Muscle of back (tissue), 13 donors: ENCODE results near the gene SLC22A8. TPM values are rescaled to one million over a fixed set of nuclear protein-coding genes. Genes with fewer than 3 reads are reported as not detected.
"Not testable (repeated sequence)": the region's sequence is repeated elsewhere in the genome, so short reads cannot be mapped to it uniquely, and the experiment has no call there.

Experiments used
- DNase-seq, 3 donors: peaks; one replicate each; pipeline versions ENCODE4 v3.0.0 to v3.0.0-alpha.2; 2013
- long read RNA-seq, 9 donors: transcript quantifications; one replicate each; lab custom pipeline, GENCODE V29; 2026
- polyA plus RNA-seq, 10 donors: library from polyadenylated mRNA; unstranded; fragments of 120-200 nt; gene quantifications; one replicate each; pipeline ENCODE4 v1.2.1, GENCODE V29; 2013; ENCODE audit not compliant: insufficient read length in 10 of 10

The SLC22A8 gene, protein sequence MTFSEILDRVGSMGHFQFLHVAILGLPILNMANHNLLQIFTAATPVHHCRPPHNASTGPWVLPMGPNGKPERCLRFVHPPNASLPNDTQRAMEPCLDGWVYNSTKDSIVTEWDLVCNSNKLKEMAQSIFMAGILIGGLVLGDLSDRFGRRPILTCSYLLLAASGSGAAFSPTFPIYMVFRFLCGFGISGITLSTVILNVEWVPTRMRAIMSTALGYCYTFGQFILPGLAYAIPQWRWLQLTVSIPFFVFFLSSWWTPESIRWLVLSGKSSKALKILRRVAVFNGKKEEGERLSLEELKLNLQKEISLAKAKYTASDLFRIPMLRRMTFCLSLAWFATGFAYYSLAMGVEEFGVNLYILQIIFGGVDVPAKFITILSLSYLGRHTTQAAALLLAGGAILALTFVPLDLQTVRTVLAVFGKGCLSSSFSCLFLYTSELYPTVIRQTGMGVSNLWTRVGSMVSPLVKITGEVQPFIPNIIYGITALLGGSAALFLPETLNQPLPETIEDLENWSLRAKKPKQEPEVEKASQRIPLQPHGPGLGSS
- polyA plus RNA-seq, result under 1 TPM in 1 of 10 donors, not detected in 9; 0.18 TPM
- long read RNA-seq, donor 1, result 0 reads
- long read RNA-seq, donor 2, result 0 reads
- long read RNA-seq, donor 3, result 0 reads
- long read RNA-seq, donor 4, result 0 reads
- long read RNA-seq, donor 5, partial matches to known transcripts, result 0 of 1 reads
- long read RNA-seq, donor 5, other reads (novel, unspliced or antisense), result 0 of 1 reads
- long read RNA-seq, donor 6, result 0 reads
- long read RNA-seq, donor 7, result 0 reads
- long read RNA-seq, donor 8, result 0 reads
- long read RNA-seq, donor 9, result 0 reads

GRCh38 chr11:63015521-63016215 lies at the start of gene SLC22A8:
Gene SLC22A8 (minus strand): TSS chr11:63015841. CDS start chr11:63014958, 883 bp downstream.
- peak in 1 of 3 donors; percentile 18 for DNase-seq

- DNase-seq, result not testable (repeated sequence)
Measured at GRCh38 chr11:63046203-63046602, 30.6 kb upstream of the SLC22A8 start.

DNA sequence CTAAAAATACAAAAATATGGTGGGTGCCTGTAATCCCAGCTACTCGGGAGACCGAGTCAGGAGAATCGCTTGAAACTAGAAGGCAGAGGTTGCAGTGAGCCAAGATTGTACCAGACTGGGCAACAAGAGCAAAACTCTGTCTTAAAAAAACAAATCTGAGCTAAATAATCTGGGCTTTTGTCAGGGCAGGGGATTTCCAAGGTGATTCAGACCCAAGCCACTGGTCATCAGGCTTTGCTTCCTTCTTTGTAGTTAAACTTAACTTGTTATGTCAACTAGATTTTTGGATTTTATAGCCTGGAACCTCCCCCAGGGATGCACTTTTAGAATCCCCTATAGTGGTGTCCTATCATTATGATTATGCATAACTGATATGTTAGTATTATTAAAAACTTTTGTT lies 27.0 kb upstream of the SLC22A8 start:
- DNase-seq, result no peak

DNA sequence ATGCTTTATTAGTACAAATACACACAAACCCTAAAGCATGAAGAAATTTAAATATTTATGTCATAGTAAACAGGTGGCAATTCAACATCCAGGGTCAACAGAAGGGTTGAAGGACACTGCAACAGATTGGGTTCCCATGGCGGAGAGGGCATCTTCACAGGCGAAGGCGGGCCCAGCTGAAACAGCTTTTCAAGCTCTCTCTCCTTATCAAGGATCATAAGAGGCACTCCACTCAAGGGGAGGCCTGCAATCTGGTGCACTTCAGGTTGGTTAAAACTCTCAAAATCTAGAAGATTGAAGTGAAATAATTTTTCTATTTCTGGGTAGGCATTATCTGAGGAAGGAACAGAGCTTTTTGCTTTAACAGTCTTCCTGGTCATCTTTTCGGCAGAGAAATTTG lies 16.8 kb upstream of the SLC22A8 start:
- DNase-seq, result no peak

DNA sequence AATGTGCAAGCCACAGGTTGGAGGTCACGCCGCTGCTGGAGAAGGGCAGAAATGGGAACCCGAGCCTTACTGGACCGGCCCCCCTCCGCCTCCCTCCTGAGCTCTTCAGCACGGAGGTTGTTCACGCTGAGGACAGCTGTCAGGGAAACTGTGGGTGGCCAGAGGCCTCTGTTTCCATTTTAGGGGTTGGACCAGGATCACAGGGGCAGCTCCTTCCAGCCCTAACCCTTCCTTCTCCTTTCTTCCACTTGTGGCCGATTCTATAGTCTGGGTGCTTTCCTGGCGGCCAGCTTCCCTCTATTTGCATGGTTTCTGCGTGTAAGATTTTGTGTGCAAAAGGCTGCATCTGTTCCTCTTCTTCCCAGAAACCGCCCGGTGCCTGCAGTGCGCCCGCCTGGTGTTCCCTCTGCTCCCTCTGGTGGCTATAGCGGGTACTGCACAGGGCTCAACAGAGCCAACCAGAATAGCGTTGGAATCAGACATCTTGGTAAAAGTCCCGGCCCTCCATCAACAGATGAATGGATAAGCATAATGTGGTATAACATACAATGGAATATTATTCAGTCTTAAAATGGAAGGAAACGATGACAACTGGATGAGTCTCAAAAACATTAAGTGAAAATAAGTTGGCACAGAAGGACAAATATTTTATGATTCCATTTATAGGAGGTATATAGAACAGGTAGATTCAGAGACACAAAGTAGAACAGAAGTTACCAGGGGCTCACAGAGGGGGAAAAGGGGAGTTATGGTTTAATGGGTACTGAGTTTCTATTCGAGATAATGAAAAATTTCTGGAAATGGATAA lies 8.4 kb upstream of the SLC22A8 start:
- peak; percentile 77 to 93 (median 87) for DNase-seq

- DNase-seq, result no peak
Measured at GRCh38 chr11:63023222-63023814, 7.7 kb upstream of the SLC22A8 start.

DNA sequence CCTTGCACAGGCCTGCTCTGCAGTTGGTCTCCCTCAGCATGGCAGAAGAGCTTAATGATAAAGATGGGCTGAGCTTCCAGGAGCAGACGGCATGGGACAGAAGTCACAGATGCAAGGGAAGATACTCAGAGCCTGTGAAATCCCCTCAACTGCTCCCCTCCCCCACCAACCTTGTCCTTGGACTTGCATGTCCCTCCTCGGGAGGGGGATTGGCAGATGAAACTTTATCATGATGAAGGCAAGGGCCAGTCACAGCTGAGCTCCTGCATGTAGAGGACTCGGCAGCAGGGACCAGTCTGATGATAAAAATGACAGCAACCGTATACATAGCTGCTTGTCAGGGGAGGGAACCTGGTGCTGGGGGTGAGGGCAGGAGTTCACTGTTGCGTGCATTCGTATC lies 6.8 kb upstream of the SLC22A8 start:
- DNase-seq, result no peak

- DNase-seq, result peak in 1 of 3 donors; percentile 19
Measured at GRCh38 chr11:63020671-63021291, 5.1 kb upstream of the SLC22A8 start.

DNA sequence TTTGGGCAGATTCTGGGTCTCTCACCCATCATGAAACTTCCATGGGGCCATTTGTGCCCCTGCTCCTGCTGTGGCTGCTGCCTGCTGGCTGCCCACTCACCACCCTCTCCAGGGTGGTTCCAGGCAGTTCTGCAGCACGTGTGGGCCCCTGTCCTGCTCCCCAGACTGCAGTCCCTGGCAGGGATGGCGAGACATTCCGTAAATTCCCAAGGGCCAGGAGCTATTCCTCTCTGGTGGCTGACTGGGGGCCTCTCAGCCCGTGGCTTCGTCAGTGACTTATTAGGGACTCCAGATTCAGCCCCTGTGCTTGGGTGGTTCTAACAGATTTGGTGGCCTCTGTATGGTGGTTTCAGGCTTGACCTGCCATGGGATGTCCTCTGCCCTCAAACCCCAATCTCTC lies 3.9 kb upstream of the SLC22A8 start:
- no peak for DNase-seq

DNA sequence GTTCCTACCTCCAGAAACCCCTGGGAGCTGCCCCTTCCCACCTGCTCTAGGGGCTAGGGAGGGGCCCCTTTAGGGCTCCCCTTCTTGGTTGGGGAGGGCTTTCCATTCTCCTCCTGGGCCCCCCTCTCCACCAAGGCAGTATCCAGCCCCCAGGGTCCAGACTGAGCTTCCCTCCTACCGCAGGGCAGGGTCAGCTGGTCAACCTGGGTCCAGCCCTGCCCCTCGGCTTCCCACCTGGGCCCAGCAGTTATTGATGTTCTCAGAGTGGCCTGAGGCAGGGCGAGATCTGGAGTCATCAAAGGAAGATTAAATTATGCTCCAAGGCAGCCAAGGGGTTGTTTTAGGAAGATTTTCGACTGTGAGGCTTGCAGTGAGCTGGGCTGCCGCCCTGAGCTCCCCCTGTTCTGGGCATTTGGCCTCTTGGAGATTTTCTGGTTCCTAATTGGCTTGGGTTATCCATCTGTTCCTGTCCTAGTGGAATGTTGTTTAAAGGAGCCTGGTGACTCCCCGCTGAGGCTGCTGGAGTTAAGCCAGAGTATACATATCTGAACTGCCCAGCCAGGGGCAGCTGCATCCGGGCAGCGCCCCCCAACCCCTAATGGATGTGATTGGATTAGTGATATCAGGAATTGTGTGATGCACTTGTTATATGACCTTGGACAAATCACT lies 1.8 kb upstream of the SLC22A8 start:
- DNase-seq, result peak in 1 of 3 donors; percentile 30

- no peak for DNase-seq
Measured at GRCh38 chr11:63014408-63015055, 1.1 kb downstream of the SLC22A8 start.

DNA sequence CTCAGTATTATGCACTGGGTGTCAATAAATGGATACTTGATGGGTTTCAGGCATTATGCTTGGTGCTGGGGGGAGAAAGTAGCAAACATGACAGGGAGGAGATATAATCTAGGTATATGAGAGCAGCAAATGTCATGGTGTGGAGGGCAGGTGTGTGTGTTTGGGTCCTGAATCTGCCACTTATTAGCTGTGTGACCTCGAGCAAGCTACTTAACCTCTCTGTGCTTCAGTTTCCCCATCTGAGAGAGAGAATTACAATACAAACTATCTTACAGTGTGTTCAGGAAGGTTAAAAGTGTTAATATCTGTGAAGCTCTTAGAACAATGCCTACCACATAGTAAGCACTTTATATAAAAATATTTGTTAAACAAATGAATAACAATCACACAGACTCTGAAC lies 2.8 kb downstream of the SLC22A8 start:
- DNase-seq, result no peak

DNA sequence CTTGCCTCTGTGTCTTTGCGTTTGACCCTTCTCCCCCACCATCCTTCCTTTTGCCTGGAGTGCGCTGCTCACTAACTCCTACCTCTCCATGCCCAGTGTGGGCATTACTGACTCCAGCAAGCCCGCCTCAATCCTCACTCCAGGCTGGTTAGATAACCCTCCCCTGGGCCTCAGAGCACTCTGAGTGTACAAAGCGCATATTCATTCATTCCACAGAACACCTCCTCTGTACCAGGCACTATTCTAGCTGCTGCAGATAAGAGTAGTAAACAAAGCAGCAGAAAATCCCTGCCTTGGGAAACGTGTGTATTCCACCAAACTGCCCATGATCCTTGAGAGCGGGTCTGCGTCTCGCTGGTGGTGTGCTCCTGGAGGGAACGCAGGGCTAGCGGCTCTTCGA lies 3.2 kb downstream of the SLC22A8 start:
- DNase-seq, result no peak

DNA sequence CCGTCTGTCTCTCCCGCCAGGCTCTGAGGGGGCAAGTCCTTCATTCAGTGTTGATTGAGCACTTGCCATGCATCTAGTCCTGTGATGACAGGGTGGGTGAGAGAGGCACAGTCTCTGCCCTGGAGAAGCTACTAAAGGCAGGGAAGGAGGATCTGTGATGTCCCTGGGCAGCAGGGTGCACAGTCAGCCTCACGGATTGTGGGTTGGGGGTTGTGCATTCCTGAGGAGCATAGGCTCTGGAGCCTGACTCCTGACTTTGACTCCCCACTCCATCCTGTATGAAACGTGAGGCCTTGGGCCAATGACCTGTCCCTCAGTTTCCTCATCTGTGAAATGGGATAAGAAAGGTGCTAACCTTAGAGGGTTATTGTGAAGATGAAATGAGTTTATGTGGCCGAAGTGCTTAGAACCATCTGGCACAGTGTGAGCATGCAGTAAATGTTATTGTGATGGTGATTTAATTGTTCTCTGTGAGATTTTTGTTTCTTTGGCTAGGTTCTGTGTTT lies 4.7 kb downstream of the SLC22A8 start:
- no peak for DNase-seq

- DNase-seq, result no peak
Measured at GRCh38 chr11:63007920-63008319, 7.7 kb downstream of the SLC22A8 start.

DNA sequence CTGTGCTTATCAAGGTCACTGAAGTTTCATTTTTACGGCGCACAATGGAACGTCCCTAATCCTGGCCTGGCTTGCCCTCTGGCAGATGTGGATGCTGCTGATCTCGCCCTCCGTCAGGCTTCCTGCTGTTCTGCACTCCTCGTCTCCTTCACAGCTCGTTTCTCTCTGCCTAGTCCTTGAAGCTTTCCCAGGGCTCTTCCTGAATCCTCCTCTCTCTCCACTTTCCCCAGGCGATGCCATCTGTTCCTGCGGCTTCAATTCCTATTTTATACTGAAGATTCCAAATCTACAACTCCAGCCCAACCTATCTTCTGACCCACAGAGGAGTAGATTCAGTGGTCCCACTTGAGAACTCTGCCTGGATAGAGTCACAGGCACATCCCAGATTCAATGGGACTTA lies 14.2 kb downstream of the SLC22A8 start:
- no peak for DNase-seq

- DNase-seq, result no peak
Measured at GRCh38 chr11:62999649-63000048, 16.0 kb downstream of the SLC22A8 start.

DNA sequence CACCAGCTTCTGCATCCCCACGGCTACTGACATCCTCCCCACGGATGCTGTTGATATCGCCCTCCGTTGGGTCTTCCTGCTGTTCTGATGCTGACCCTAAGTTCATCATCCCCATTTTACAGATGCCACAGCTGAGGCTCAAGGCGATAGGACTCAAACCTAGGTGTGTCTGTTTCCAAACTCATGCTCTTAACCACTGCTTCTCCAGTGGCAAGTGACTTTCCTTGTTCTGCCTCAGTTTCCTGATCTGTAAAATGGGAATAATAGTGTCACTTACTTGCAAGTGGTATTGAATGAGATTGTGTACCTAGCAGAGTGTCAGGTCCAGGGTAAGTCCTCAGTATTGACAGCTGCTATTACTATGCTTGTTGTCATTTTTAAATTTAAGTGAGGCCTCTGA lies 16.5 kb downstream of the SLC22A8 start:
- no peak for DNase-seq

DNA sequence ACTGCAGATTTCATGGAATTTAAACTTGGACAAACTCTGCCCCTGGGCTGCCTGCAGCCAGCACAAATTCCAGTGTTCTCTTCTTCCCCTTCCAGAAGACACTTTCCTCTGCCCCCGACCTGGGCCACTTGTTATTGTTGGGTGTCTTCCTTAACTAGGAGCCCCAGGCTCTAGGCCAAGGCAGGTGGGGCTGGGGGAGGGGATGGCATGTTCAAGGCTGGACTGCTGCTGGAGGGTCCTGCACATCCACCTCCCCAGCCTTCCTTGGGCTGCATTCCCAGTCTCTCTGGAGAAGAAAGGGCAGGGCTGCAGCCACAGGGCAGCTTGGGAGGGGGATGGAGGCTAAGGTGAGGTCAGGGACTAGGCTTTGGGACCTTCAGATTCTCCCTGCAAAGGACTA lies 19.4 kb downstream of the SLC22A8 start:
- DNase-seq, result no peak
